SKM-1 (cell line): ENCODE data around the gene PMM1.
"Not testable (repeated sequence)": the region's sequence is repeated elsewhere in the genome, so short reads cannot be mapped to it uniquely, and the experiment has no call there.

ENCODE experiments used
- DNase-seq: peaks from one replicate; lab custom pipeline; 2025; ENCODE audit not compliant: unreplicated experiment; lab: John Stamatoyannopoulos, UW

The PMM1 gene

GRCh38 chr22:41597635-41597953 lies 8.0 kb upstream of the PMM1 start:
- DNase-seq, result no peak

GRCh38 chr22:41596776-41597634 lies 7.4 kb upstream of the PMM1 start:
- DNase-seq, result peak; percentile 13

DNA sequence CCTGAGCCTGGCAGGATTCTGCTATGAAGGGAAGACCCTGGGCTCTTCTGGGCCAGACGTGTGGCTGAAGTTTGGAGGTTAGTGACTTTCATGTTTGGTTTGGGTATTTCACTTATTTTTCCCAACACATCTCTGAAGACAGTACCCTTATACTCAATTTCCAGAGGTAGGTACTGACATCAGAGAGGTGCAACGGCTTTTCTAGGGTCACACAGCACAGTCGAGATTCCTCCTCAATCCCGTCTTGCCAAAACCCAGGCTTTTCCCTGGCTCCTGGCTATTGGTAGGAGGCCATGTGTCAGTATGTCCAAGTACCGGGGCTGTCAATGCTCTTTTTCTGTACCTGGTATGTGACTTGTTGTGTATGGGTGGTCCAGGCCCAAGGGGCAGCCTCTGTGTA lies 6.1 kb upstream of the PMM1 start:
- DNase-seq, result no peak

DNA sequence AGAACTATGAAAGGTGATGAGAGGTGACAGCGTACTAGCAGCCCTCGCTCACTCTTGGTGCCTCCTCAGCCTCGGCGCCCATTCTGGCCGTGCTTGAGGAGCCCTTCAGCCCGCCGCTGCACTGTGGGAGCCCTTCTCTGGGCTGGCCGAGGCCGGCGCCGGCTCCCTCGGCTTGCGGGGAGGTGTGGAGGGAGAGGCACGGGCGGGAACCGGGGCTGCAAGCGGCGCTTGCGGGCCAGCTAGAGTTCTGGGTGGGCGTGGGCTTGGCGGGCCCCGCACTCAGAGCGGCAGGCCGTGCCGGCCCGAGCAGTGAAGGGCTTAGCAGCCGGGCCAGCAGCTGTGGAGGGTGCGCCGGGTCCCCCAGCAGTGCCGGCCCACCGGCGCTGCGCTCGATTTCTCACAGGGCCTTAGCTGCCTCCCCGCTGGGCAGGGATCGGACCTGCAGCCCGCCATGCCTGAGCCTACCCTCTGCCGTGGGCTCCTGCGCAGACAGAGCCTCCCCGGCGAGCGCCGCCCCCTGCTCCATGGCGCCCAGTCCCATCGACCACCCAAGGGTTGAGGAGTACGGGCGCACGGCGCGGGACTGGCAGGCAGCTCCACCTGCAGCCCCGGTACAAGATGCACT lies 3.8 kb upstream of the PMM1 start:
- not testable (repeated sequence) for DNase-seq

DNA sequence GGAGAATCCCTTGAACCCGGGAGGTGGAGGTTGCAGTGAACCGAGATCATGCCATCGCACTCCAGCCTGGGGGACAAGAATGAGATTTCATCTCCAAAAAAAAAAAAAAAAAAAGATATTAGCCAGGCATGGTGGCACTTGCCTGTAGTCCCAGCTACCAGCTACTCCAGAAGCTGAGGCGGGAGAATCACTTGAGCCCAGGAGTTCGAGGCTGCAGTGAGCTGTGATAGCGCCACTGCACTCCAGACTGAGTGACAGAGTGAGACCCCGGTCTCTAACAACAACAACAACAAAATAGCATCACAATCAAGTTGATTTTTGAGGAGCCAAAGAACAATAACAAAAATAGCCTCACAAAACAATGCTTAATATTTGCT lies 2.3 kb downstream of the PMM1 start:
- no peak for DNase-seq

- no peak for DNase-seq
Observed at GRCh38 chr22:41585898-41586297, 3.7 kb downstream of the PMM1 start.

GRCh38 chr22:41584881-41585280 lies 4.8 kb downstream of the PMM1 start:
- no peak for DNase-seq

DNA sequence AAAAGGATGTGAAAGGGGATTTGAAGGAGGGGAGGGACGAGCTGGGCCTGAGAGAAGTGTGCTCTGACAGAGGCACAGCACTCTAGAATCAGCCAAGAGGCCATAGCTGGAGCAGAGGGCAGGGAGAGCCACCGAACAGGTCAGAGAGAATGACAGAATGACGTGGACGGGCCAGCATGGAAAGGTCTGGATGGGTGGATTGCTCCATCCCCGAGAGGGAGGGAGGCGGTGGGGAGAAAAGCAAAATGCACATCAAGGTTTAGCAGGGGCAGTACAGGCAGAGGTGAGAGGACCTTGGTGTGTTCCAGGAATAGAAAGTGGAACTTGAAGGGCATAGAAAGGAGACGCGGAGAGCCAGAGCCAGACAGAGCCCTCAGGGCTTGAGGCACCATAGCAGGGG lies 6.9 kb downstream of the PMM1 start:
- no peak for DNase-seq

- DNase-seq, result no peak
Observed at GRCh38 chr22:41579997-41580355, 9.7 kb downstream of the PMM1 start.

- DNase-seq, result no peak
Observed at GRCh38 chr22:41579297-41579996, 10.2 kb downstream of the PMM1 start.

GRCh38 chr22:41578818-41579217 lies 10.8 kb downstream of the PMM1 start:
- DNase-seq, result no peak

DNA sequence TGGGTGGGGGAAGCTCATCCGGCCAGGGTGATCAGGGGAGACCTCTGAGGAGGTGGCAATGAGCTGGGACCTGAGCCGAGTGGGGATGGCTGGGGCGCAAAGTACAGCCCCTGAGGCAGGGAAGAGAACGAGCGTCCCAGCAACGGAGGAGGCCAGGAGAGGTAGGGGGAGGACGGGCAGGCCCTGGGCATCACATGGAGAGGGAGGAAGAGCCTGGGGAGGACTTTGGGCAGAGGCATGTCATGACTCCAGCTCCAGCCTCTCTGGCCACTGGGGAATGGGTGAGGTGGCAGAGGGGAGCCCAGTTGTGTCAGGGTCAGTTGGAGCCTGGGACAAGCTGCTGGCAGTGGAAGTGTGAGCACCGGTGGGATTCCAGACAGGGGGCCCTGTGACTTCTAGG lies 11.5 kb downstream of the PMM1 start:
- no peak for DNase-seq

DNA sequence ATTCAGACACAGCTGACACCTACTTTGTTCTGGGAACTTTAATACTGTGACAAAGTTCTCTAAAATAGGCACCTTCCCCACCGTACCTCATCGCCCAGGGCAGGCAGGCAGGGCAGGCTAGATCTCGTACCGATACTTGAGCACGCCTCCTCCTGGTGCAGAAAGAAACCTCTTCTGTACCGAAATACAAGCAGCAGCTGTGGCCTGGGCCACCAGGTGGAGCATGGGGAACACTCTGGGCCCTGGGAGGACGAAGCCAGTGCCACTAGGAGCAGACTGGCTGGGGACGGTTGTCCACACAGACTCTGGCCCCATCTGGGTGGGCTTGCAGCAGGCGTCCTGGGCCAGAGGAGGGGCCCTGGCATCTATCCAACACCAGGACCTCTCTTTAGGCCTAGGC lies 12.8 kb downstream of the PMM1 start:
- DNase-seq, result peak; percentile 37

- no peak for DNase-seq
Observed at GRCh38 chr22:41575533-41575932, 14.1 kb downstream of the PMM1 start.

DNA sequence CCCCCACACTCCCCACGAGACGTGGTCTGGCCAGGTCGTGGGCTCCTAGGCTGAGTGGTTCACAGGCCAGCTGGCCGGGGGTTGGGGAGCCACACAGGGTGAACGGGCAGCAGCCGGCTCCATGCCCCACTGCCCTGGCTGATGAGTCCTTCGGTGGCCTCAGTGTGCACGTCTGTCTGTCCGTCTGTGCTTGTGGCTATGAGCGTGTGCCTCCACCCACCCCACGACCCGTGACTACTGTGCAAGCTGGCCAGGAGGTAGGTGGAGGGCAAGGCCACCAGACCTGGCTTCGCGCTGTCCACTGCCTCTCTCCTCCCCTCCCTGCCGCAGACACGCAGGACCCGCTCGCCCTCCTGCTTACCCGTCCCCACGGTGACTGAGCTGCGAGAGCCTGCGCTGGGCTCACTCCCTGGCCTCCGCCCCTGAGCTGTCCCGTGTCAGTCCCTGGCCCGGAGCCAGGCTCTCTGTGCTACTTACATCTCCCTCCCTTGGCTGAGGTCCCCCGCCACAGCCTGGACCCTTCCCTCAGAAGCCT lies 14.7 kb downstream of the PMM1 start:
- DNase-seq, result no peak

DNA sequence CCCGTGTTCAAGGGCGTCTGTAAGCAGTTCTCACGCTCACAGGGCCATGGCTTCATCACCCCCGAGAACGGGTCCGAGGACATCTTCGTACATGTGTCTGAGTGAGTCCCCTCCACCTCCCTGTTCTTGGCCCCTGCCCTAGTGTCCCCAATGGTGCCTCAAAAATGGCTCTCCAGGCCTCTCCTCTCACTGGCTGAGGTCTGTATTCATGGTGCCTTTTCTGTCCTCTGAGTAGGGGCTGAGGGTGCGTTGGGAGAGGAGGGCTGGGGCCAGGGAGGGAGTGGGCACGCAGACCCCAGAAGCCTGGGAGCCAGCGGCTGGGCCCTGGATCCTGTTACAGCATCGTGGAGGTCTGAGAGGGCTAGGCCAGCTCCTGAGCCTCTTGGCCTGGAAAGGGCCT lies 16.0 kb downstream of the PMM1 start:
- no peak for DNase-seq

DNA sequence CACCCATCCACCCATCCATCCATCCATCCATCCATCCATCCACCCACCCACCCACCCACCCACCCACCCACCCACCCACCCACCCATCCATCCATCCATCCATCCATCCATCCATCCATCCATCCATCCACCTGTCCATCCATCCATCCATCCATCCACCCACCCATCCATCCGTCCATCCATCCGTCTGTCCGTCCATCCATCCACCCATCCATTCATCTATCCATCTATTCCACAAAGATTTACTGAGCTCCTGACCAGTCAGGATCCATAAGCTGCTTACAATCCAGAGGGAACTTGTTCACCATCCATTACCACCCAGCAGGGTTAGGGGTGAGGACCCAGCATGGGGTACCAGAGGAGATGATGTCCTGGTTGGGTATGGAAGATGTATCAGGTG lies 17.3 kb downstream of the PMM1 start:
- not testable (repeated sequence) for DNase-seq

GRCh38 chr22:41571786-41572185 lies 17.9 kb downstream of the PMM1 start:
- no peak for DNase-seq

DNA sequence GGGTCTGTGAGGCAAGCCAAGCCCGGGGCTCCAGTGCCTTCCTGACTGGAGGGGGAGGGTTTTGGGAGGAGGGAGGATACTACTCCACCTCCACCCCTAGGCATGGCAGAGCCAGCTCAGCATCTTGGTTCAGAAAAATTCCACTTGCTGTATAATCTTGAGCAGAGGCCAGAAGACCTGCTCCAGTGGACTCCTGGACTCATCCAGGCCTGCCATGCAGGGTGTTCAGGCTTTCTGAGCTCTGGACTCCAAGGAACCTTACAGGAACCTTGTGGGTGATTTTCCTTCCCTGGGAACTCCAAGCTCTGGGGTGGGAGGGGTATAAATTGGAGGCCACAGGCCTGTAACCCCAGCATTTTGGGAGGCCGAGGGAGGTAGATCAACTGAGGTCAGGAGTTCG lies 19.4 kb downstream of the PMM1 start:
- no peak for DNase-seq

- no peak for DNase-seq
Observed at GRCh38 chr22:41568811-41569210, 20.8 kb downstream of the PMM1 start.

DNA sequence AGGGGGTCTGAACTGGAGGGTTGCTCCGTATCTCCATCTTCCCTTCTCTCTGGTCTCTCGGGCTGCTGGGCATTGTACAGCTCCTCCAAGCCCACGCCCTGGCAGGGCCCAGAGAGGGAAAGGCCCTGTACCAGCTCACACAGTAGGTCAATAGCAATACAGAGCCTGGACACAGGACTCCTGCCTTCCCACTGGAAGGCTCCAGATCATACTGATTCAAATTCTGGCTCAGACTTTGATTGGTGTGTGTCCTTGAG lies 22.2 kb downstream of the PMM1 start:
- DNase-seq, result no peak

DNA sequence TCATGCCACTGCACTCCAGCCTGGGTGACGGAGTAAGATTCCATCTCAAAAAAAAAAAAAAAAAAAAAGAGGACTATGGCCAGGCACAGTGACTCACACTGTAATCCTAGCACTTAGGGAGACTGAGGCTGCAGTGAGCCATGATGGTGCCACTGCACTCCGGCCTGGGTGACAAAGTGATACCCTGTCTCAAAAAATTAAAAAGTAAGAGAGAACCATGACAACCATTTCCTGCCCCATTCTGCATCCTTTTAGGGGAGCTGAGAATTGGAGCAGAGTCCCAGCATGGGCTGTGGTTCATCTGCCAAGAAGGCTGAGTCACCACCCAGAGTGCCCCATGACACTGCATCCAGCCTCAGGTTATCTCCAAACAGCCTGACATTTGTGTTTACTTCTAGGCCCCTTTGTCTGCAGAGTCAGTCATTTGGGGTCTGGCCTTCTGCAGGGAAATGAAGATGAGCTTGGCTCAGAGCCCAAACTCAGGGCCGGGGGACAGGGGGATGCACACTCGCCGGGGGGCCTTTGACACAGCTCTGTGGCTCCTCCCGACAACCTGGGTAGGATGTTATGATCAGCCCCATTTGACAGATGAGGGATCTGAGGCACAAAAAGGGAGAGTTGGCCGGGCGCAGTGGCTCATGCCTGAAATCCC lies 24.1 kb downstream of the PMM1 start:
- no peak for DNase-seq
